Osteoblast (primary cell): Measurements from ENCODE around the gene DNAJC2. TPM values are rescaled to one million over a fixed set of nuclear protein-coding genes. Genes with fewer than 3 reads are reported as not detected.

ENCODE experiments used
- DNase-seq: peaks from one replicate; pipeline ENCODE4 v3.0.0; 2011; ENCODE audit warnings: low spot score, mixed read lengths; ENCODE audit not compliant: insufficient read length; ENCODE audit errors: missing footprints
- H2AFZ ChIP-seq: 2 replicates; pipeline ENCODE4 v1.6.0; 2011; ENCODE audit warnings: mild to moderate bottlenecking, low read length
- H3K27ac ChIP-seq: 2 replicates; pipeline ENCODE4 v1.5.1; 2011; ENCODE audit warnings: mild to moderate bottlenecking, low read depth, low read length, moderate library complexity
- H3K27me3 ChIP-seq: 2 replicates; pipeline ENCODE4 v1.6.0; 2012; ENCODE audit warnings: mild to moderate bottlenecking, control low read depth, inconsistent platforms, low read length, moderate library complexity; ENCODE audit not compliant: insufficient read depth
- H3K36me3 ChIP-seq: 2 replicates; pipeline ENCODE4 v1.5.1; 2011; ENCODE audit warnings: mild to moderate bottlenecking, low read length, control low read depth, moderate library complexity; ENCODE audit not compliant: insufficient read depth
- H3K4me1 ChIP-seq: 2 replicates; pipeline ENCODE4 v1.5.1; 2011; ENCODE audit warnings: mild to moderate bottlenecking, low read length, control low read depth, moderate library complexity; ENCODE audit not compliant: insufficient read depth
- H3K4me2 ChIP-seq: 2 replicates; pipeline ENCODE4 v1.6.0; 2011; ENCODE audit warnings: mild to moderate bottlenecking, low read length; ENCODE audit not compliant: insufficient read depth
- H3K4me3 ChIP-seq: fragments of 200-600 bp; sonication (generic); 3 replicates; pipeline ENCODE4 v1.5.1; 2012; ENCODE audit warnings: mild to moderate bottlenecking, low read length, inconsistent platforms; ENCODE audit not compliant: insufficient read depth
- H3K79me2 ChIP-seq: 2 replicates; pipeline ENCODE4 v1.6.0; 2012; ENCODE audit warnings: mild to moderate bottlenecking, low read length, control low read depth, inconsistent platforms; ENCODE audit not compliant: insufficient read depth
- H3K9me3 ChIP-seq: 2 replicates; pipeline ENCODE4 v1.5.1; 2011; ENCODE audit warnings: low read depth, low read length, control low read depth
- H4K20me1 ChIP-seq: 2 replicates; pipeline ENCODE4 v1.6.0; 2012; ENCODE audit warnings: mild to moderate bottlenecking, low read length, control low read depth; ENCODE audit not compliant: insufficient read depth
- CTCF ChIP-seq: IDR thresholded peaks from 2 replicates; pipeline ENCODE4 v1.5.1; 2011; ENCODE audit warnings: mild to moderate bottlenecking, low read depth, low read length, moderate library complexity; ENCODE audit errors: extremely low read depth
- total RNA-seq: library from RNA; depleted of rRNA; stranded (reverse); fragments of >200 nt; gene quantifications from 2 replicates; pipeline ENCODE4 v1.2.3, GENCODE V29; 2012

Gene DNAJC2
- total RNA-seq = 15.9 and 19.2 TPM in 2 replicates

GRCh38 chr7:103344453-103345149, at the start of gene DNAJC2:
Gene DNAJC2 (minus strand): TSS chr7:103344767. CDS start chr7:103344622, 145 bp downstream.
- Histone ChIP-seq H3K27me3 (no peaks in the 10 kb centered on the region), H3K36me3 (peaks cover 23% of the 10 kb centered on the region), H3K9me3 (no peaks in the 10 kb centered on the region), H3K4me2 (peak within 1 kb of the TSS; percentile 87), H3K27ac (peak within 1 kb of the TSS; percentile 86), H3K4me3 (peak within 1 kb of the TSS; percentile 92), H3K4me1 (peaks cover 27% of the 10 kb centered on the region), H2AFZ (peak within 1 kb of the TSS; percentile 93), H4K20me1 (peaks cover 18% of the 10 kb centered on the region), H3K79me2 (peaks cover 81% of the 10 kb centered on the region)
- DNase-seq = peak; percentile 95
- no peak for TF ChIP-seq CTCF

- Histone ChIP-seq H3K4me2 (peak overlapping the region; percentile 32), H3K79me2 (no peaks in the 10 kb centered on the region), H3K27ac (no peak overlapping the region), H4K20me1 (no peaks in the 10 kb centered on the region), H3K27me3 (peaks cover 4% of the 10 kb centered on the region), H3K36me3 (no peaks in the 10 kb centered on the region), H3K4me3 (no peak overlapping the region), H2AFZ (no peak overlapping the region), H3K4me1 (no peaks in the 10 kb centered on the region), H3K9me3 (no peaks in the 10 kb centered on the region)
- no peak for TF ChIP-seq CTCF
- DNase-seq = peak; percentile 80
Observed at GRCh38 chr7:103391976-103392375, 47.4 kb upstream of the DNAJC2 start.

GRCh38 chr7:103391150-103391549, 46.6 kb upstream of the DNAJC2 start:
- Histone ChIP-seq H3K9me3 (no peaks in the 10 kb centered on the region), H3K79me2 (no peaks in the 10 kb centered on the region), H3K4me2 (no peak overlapping the region), H3K4me3 (no peak overlapping the region), H3K27ac (no peak overlapping the region), H3K36me3 (no peaks in the 10 kb centered on the region), H3K27me3 (peaks cover 4% of the 10 kb centered on the region), H2AFZ (no peak overlapping the region), H3K4me1 (no peaks in the 10 kb centered on the region), H4K20me1 (no peaks in the 10 kb centered on the region)
- no peak for DNase-seq
- no peak for TF ChIP-seq CTCF

- H3K27me3 ChIP-seq = peaks cover 4% of the 10 kb centered on the region
- no peak for DNase-seq
- H3K27ac ChIP-seq = no peak overlapping the region
- H4K20me1 ChIP-seq = no peaks in the 10 kb centered on the region
- H3K79me2 ChIP-seq = no peaks in the 10 kb centered on the region
- no peak overlapping the region for H2AFZ ChIP-seq
- no peaks in the 10 kb centered on the region for H3K4me1 ChIP-seq
- H3K4me3 ChIP-seq = no peak overlapping the region
- H3K9me3 ChIP-seq = no peaks in the 10 kb centered on the region
- no peak overlapping the region for H3K4me2 ChIP-seq
- TF ChIP-seq CTCF = no peak
- H3K36me3 ChIP-seq = no peaks in the 10 kb centered on the region
Observed at GRCh38 chr7:103389263-103389662, 44.7 kb upstream of the DNAJC2 start.
